Raji (cell line): ENCODE data around the gene COCH.

Experiments
- POLR2A ChIP-seq: IDR thresholded peaks from 2 replicates; pipeline ENCODE4 v1.6.1; 2011; ENCODE audit warnings: low read depth, low read length, control low read depth; ENCODE audit not compliant: insufficient read depth

Gene COCH

GRCh38 chr14:30874120-30874998, at the start of gene COCH:
Gene COCH (plus strand): TSS chr14:30874559. CDS start chr14:30874939, 380 bp downstream.
- TF ChIP-seq POLR2A: peak; percentile 27; the same call in 1 of the 2 replicates

GRCh38 chr14:30826070-30826469, 48.3 kb upstream of the COCH start:
- no peak for TF ChIP-seq POLR2A

DNA sequence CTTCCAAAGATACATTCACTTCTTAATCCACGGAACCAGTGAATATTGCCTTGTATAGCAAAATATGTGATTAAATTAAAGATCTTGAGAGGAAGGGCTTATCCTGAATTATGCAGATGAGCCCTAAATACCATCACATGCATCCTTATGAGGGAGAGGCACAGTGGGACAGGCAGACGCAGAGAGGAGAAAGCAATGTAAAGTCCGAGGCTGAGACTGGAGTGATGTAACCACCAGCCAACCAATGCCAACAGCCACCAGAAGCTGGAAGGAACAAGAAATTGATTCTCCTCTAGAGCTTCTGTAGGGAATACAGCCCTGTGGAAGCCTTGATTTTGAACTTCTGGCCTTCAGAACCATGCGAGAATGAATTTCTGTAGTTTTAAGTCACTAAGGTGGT, 44.5 kb upstream of the COCH start:
- no peak for TF ChIP-seq POLR2A

DNA sequence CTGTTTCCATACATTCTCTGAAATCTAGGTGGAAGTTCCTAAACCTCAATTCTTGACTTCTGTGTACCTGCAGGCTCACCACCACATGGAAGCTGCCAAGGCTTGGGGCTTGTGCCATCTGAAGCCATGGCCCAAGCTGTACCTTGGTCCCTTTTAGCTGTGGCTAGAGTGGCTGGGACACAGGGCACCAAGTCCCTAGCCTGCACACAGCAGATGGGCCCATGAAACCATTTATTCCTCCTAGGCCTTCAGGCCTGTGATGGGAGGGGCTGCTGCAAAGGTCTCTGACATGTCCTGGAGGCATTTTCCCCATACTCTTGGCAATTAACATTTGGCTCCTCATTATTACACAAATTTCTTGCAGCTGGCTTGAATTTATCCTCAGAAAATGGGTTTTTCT, 40.0 kb upstream of the COCH start:
- TF ChIP-seq POLR2A: no peak

- no peak for TF ChIP-seq POLR2A
Measured at GRCh38 chr14:30838351-30838750, 36.0 kb upstream of the COCH start.

DNA sequence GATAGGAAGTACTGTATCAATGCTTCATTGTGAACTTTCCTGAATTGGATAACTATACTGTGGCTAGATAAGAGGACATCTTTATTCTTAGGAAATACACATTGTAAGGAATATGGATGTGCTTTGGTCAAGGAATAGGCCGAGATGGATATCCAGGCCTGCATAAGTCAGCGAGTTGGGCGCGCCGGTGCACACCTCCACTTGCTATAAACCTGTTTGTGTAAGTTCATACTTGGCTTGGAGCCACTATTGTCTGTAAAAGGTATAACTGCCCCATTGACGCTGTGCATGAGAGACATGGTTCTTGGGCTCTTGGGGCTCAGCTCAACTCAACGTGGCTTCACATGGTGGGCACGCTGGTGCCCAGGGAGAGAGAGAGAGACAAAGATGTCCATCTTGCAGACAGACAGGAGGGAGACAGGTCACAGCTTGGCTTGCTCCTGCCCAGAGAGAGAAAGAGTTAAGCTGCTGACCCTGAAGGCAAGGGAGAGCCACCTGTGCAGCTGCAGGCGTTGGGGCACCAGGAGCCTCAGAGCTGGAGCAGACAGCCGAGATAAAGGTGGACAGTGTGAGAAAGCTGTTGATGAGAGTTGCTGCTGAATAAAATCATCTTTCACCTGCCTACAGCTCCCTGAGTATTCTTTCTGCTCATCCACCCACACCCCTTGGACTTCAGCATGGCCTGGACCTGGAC, 34.1 kb upstream of the COCH start:
- TF ChIP-seq POLR2A: no peak

DNA sequence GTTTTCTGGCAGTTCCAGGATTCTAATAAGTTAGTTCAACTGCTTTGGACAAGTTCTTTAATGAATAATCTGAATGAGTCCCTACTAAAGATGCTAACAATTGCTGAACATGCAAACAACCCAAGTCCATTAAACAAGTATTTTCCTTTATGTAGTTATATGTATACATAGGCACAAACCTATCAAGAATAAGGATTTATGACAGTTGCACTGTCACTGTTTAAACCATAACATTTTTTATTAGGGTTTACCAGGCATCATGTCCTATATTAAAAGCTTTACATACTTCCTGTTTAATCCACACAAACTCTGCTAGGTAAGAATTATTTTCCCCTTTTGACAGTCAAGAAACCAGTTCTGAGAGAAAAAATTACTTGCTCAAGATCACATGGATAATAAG, 31.9 kb upstream of the COCH start:
- TF ChIP-seq POLR2A: no peak

DNA sequence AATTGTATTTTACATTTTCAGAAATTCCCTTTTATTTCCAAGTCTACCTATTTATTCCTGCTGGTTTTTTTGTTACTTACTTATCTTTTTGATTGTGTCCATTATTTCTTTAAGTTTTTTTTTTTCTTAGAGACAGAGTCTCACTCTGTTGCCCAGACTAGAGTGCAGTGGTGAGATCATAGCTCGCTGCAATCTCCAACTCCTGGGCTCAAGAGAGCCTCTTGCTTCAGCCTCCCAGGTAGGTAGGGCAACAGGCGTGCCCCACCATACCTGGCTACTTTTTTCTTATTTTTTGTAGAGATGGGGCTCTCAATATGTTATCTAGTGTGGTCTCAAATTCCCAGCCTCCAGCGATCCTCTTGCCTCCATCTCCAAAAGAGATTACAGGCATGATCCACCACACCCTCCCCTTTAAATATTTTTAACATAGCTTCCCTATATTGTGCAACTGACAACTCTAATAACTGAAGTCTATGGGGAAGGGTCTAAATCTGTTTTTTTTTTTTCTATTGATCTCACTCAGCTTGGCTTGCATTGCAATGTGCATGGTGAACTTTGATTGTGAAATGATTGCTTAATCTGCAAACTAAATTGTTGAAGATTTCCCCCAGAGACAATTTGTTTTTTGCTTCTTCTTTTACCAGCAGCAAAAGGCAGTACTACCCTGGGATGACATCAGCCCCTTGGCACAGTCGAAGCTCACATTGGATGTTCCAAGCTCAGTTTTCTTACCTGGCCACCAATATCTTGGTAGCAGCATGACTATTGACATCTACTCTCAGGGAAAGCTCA, 25.7 kb upstream of the COCH start:
- no peak for TF ChIP-seq POLR2A

GRCh38 chr14:30849354-30849753, 25.0 kb upstream of the COCH start:
- no peak for TF ChIP-seq POLR2A

DNA sequence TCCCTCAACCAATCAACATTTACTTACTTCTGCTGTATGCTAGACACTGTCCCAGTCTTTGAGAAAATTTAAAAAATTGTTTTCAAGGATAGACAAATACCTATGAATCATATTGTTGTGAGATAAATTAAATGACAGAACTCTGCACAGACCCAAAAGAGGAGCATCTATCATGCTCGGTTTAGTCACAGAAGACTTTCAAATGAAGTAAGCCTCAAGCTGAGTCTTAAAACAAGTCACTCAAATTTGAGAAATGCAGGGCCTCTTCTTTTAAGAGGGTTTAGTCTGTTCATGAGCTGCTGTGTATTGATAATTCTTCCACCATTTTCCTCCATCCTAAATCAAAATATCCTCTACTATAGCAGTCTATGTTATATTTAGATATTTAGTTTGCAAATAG, 24.4 kb upstream of the COCH start:
- no peak for TF ChIP-seq POLR2A

DNA sequence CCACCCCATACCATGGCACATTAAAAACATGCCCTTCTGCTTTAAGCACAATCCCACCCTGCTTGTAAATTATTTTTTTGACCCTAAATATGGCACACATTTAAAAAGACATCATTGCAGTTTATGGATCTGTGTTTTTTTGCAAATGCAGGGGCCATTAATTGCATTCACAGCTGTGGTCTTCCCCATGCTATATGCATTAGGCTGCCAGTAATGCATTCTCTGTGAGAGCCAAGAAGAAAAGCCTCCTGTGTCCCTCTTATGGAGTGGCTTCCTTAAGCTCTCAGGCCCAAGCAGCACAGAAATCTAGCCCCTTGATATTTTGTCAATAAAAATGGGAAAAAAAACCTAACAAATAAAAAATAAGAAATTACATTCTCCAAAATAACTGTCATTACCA, 20.4 kb upstream of the COCH start:
- no peak for TF ChIP-seq POLR2A

GRCh38 chr14:30854492-30854891, 19.9 kb upstream of the COCH start:
- no peak for TF ChIP-seq POLR2A

DNA sequence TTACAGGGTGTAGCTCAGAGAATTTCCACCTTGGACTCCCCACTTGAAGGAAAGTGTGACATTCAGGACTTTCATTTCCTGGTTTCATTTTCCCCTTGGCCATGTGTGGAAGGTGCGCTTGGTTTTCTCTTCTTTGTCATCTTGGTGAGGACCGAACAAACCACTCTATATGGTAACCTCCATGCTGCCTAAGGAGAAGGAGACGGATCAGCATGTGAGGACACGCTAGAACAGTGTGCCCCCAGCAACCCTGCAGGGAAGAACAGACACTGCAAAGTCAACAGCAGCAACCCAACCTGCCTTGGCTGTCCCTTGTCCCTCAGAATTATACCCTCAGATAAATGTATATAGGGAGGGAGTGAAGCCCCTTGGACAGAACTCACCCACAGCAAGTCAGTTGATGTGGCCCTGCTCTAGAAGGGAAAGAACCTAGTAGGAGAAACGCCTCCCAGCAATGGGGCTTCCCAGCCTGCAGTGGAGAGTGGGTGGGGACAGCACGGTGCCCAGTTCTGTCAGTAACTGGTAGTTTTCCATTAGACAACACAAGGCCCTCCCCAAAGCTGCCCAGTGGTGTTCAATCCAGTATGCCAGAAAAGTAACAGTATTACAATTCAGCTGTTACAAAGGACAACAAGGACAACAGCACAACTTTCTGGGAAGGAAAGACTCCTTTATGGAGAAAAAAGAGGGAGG, 18.9 kb upstream of the COCH start:
- TF ChIP-seq POLR2A: no peak

GRCh38 chr14:30861200-30861599, 13.2 kb upstream of the COCH start:
- TF ChIP-seq POLR2A: no peak

GRCh38 chr14:30864934-30865333, 9.4 kb upstream of the COCH start:
- TF ChIP-seq POLR2A: no peak
